PC-9 (cell line): Measurements from ENCODE around the gene SFTPD. TPM values are rescaled to one million over a fixed set of nuclear protein-coding genes. Genes with fewer than 3 reads are reported as not detected.

ENCODE experiments used
- BruUV-seq: library from RNA; stranded (reverse); fragments of 400-500 nt; replicated peaks from 2 replicates; lab custom pipeline; 2021; lab: Mats Ljungman, UMichigan
- CTCF ChIA-PET: fragments of 300-600 bp; sonication (Branson Sonifier 250); formaldehyde crosslinking; loops from one replicate; lab custom pipeline; 2022; ENCODE audit warnings: antibody characterized with exemption; lab: Charles Lee
- POLR2A ChIA-PET: fragments of 300-600 bp; sonication (Branson Sonifier 250); formaldehyde crosslinking; loops from one replicate; lab custom pipeline; 2022; ENCODE audit warnings: antibody characterized with exemption; ENCODE audit not compliant: unreplicated experiment; lab: Charles Lee
- DNase-seq, 2 experiments: peaks; one replicate each; pipeline versions ENCODE4 v3.0.0 to v3.0.0-alpha.2; 2015 to 2022; ENCODE audit warnings: mixed read lengths in 1 of 2
- H2AFZ ChIP-seq: fragments of 200-600 bp; sonication (generic); 2 replicates; pipeline ENCODE4 v1.8.1; 2017; ENCODE audit warnings: antibody characterized with exemption
- H3F3A ChIP-seq: fragments of 200-600 bp; sonication (generic); 2 replicates; pipeline ENCODE4 v1.8.1; 2017; ENCODE audit warnings: antibody characterized with exemption, mild to moderate bottlenecking, low read depth; ENCODE audit not compliant: insufficient read depth
- H3K27ac ChIP-seq: fragments of 200-600 bp; sonication (generic); 2 replicates; pipeline ENCODE4 v1.6.1; 2016; ENCODE audit warnings: mixed run types
- H3K27me3 ChIP-seq: fragments of 200-600 bp; sonication (generic); 2 replicates; pipeline ENCODE4 v1.6.1; 2016; ENCODE audit warnings: low read depth, mixed run types; ENCODE audit not compliant: insufficient read depth
- H3K36me3 ChIP-seq: fragments of 200-600 bp; sonication (generic); 2 replicates; pipeline ENCODE4 v1.6.1; 2016; ENCODE audit warnings: low read depth, mixed run types
- H3K4me1 ChIP-seq: fragments of 200-600 bp; sonication (generic); replicated peaks from 2 replicates; pipeline ENCODE4 v1.6.1; 2016; ENCODE audit warnings: mixed run types; ENCODE audit not compliant: insufficient read depth
- H3K4me2 ChIP-seq: fragments of 200-600 bp; sonication (generic); 2 replicates; pipeline ENCODE4 v1.6.1; 2017; ENCODE audit warnings: mixed run types
- H3K4me3 ChIP-seq: fragments of 200-600 bp; sonication (generic); 2 replicates; pipeline ENCODE4 v1.6.1; 2016; ENCODE audit warnings: mixed run types
- H3K79me2 ChIP-seq: fragments of 200-600 bp; sonication (generic); 2 replicates; pipeline ENCODE4 v1.6.1; 2017; ENCODE audit warnings: low read depth, mixed run types
- H3K9me2 ChIP-seq: fragments of 200-600 bp; sonication (generic); 2 replicates; pipeline ENCODE4 v1.8.1; 2017; ENCODE audit warnings: mild to moderate bottlenecking; ENCODE audit not compliant: insufficient read depth
- H3K9me3 ChIP-seq: fragments of 200-600 bp; sonication (generic); 2 replicates; pipeline ENCODE4 v1.8.1; 2016; ENCODE audit warnings: low read depth; ENCODE audit not compliant: insufficient read depth
- H4K20me1 ChIP-seq: fragments of 200-600 bp; sonication (generic); 2 replicates; pipeline ENCODE4 v1.8.1; 2017; ENCODE audit not compliant: insufficient read depth
- CTCF ChIP-seq: fragments of 200-600 bp; sonication (generic); conservative IDR thresholded peaks from 2 replicates; pipeline ENCODE4 v1.6.1; 2017; ENCODE audit warnings: mixed run types, antibody characterized with exemption, mild to moderate bottlenecking, moderate library complexity
- EZH2 ChIP-seq: fragments of 200-600 bp; sonication (generic); IDR thresholded peaks from 2 replicates; pipeline ENCODE4 v1.8.0; 2017; ENCODE audit warnings: antibody characterized with exemption, low read depth
- intact Hi-C: fragments of 100-400 bp; cut with micrococcal nuclease; formaldehyde crosslinking; loops from one replicate; pipeline ENCODE4 v1.10.0; 2022; ENCODE audit not compliant: unreplicated experiment
- total RNA-seq: library from RNA; stranded (reverse); gene quantifications from 2 replicates; pipeline ENCODE4 v1.2.3, GENCODE V29; 2021

SFTPD gene
- total RNA-seq, 1 experiment from 2014 or later: not detected

- BruUV-seq: no TSS peak
- TF ChIP-seq CTCF (no peak), EZH2 (no peak)
- POLR2A ChIA-PET: no interaction called here
- no peak for DNase-seq
- Histone ChIP-seq H3K79me2 (no peaks in the 10 kb centered on the region), H3K36me3 (no peaks in the 10 kb centered on the region), H3K4me2 (no peak overlapping the region), H3F3A (no peaks in the 10 kb centered on the region), H3K9me2 (no peaks in the 10 kb centered on the region), H3K4me1 (no peaks in the 10 kb centered on the region), H2AFZ (no peak overlapping the region), H3K27me3 (peaks cover 12% of the 10 kb centered on the region; the same call in 1 of the 2 replicates), H3K4me3 (no peak overlapping the region), H4K20me1 (no peaks in the 10 kb centered on the region), H3K27ac (no peak overlapping the region), H3K9me3 (no peaks in the 10 kb centered on the region)
- intact Hi-C loops: no loop called here
- CTCF ChIA-PET: no interaction called here
Observed at GRCh38 chr10:79932307-79932706, 16.6 kb downstream of the SFTPD start.

- Histone ChIP-seq H3K4me1 (no peaks in the 10 kb centered on the region), H3K4me2 (no peak overlapping the region), H3K9me3 (no peaks in the 10 kb centered on the region), H3K27me3 (peaks cover 8% of the 10 kb centered on the region; the same call in 1 of the 2 replicates), H3K36me3 (no peaks in the 10 kb centered on the region), H3K9me2 (no peaks in the 10 kb centered on the region), H4K20me1 (no peaks in the 10 kb centered on the region), H3K4me3 (no peak overlapping the region), H3K79me2 (no peaks in the 10 kb centered on the region), H3K27ac (no peak overlapping the region), H2AFZ (no peak overlapping the region), H3F3A (no peaks in the 10 kb centered on the region)
- DNase-seq: no peak
- POLR2A ChIA-PET: no interaction called here
- BruUV-seq: no TSS peak
- TF ChIP-seq CTCF (no peak), EZH2 (no peak)
- intact Hi-C loops: no loop called here
- CTCF ChIA-PET: no interaction called here
Observed at GRCh38 chr10:79930751-79931150, 18.2 kb downstream of the SFTPD start.

- H3F3A ChIP-seq: no peaks in the 10 kb centered on the region
- no peaks in the 10 kb centered on the region for H3K79me2 ChIP-seq
- peaks cover 8% of the 10 kb centered on the region; the same call in 1 of the 2 replicates for H3K27me3 ChIP-seq
- H3K4me1 ChIP-seq: no peaks in the 10 kb centered on the region
- no peaks in the 10 kb centered on the region for H3K9me3 ChIP-seq
- H3K9me2 ChIP-seq: no peaks in the 10 kb centered on the region
- DNase-seq: no peak
- intact Hi-C loops: no loop called here
- no TSS peak for BruUV-seq
- H3K4me2 ChIP-seq: no peak overlapping the region
- ChIA-PET CTCF (no interaction called here), POLR2A (no interaction called here)
- TF ChIP-seq CTCF: no peak
- TF ChIP-seq EZH2: no peak
- H4K20me1 ChIP-seq: no peaks in the 10 kb centered on the region
- H3K27ac ChIP-seq: no peak overlapping the region
- H3K36me3 ChIP-seq: no peaks in the 10 kb centered on the region
- H3K4me3 ChIP-seq: no peak overlapping the region
- no peak overlapping the region for H2AFZ ChIP-seq
Observed at GRCh38 chr10:79930267-79930666, 18.6 kb downstream of the SFTPD start.
